HUES64 (cell line): ENCODE data around the gene RERE.

ENCODE experiments used
- H3K27ac ChIP-seq: 2 replicates; pipeline ENCODE4 v1.7.0; 2013; ENCODE audit warnings: low read depth, low read length, inconsistent platforms
- H3K27me3 ChIP-seq: 2 replicates; pipeline ENCODE4 v1.6.1; 2013; ENCODE audit warnings: mild to moderate bottlenecking, low read length; ENCODE audit not compliant: insufficient read depth
- H3K36me3 ChIP-seq: 2 replicates; pipeline ENCODE4 v1.6.1; 2013; ENCODE audit warnings: mild to moderate bottlenecking, low read length; ENCODE audit not compliant: insufficient read depth
- H3K4me1 ChIP-seq: 2 replicates; pipeline ENCODE4 v1.6.1; 2013; ENCODE audit warnings: mild to moderate bottlenecking, low read length, moderate library complexity; ENCODE audit not compliant: insufficient read depth
- H3K4me3 ChIP-seq: 2 replicates; pipeline ENCODE4 v1.5.1; 2013; ENCODE audit warnings: mild to moderate bottlenecking, low read length, moderate library complexity
- H3K9ac ChIP-seq: 2 replicates; pipeline ENCODE4 v1.6.1; 2013; ENCODE audit warnings: mild to moderate bottlenecking, low read depth, low read length
- H3K9me3 ChIP-seq: 2 replicates; pipeline ENCODE4 v1.6.1; 2013; ENCODE audit warnings: low read depth, low read length; ENCODE audit not compliant: insufficient read depth
- WGBS: fragments of 150-250, 120-280 bp; methylation state at CpG from one replicate; pipeline ENCODE4 v1.1.7; 2013; ENCODE audit warnings: missing lambda C conversion rate; 5-methylcytosine and 5-hydroxymethylcytosine counted together

The RERE gene

GRCh38 chr1:8425781-8426161 lies 391.7 kb downstream of the RERE start:
- 97% methylated on average over 3 of the region's 3 CpGs for WGBS
- Histone ChIP-seq H3K36me3 (peaks cover 11% of the 10 kb centered on the region), H3K4me1 (peaks cover 34% of the 10 kb centered on the region), H3K4me3 (no peak overlapping the region), H3K9ac (no peak overlapping the region), H3K27ac (no peak overlapping the region), H3K27me3 (no peaks in the 10 kb centered on the region), H3K9me3 (no peaks in the 10 kb centered on the region)

GRCh38 chr1:8425150-8425780 lies 392.2 kb downstream of the RERE start:
- H3K9me3 ChIP-seq: no peaks in the 10 kb centered on the region
- peaks cover 15% of the 10 kb centered on the region for H3K36me3 ChIP-seq
- 0 out of 2 replicates have a peak overlapping the region, but pooled peaks have one; percentile 74 for H3K9ac ChIP-seq
- peak overlapping the region; percentile 70; the same call in 1 of the 2 replicates for H3K4me3 ChIP-seq
- 90% methylated on average over 10 of the region's 10 CpGs for WGBS
- peaks cover 39% of the 10 kb centered on the region for H3K4me1 ChIP-seq
- H3K27ac ChIP-seq: peak overlapping the region; percentile 96; the same call in 1 of the 2 replicates
- H3K27me3 ChIP-seq: no peaks in the 10 kb centered on the region

GRCh38 chr1:8424539-8425116 lies 392.8 kb downstream of the RERE start:
- peak overlapping the region; percentile 74 for H3K9ac ChIP-seq
- peaks cover 45% of the 10 kb centered on the region for H3K4me1 ChIP-seq
- H3K9me3 ChIP-seq: no peaks in the 10 kb centered on the region
- peak overlapping the region; percentile 70 for H3K4me3 ChIP-seq
- WGBS: 30% methylated on average over 9 of the region's 9 CpGs
- peak overlapping the region; percentile 96 for H3K27ac ChIP-seq
- H3K27me3 ChIP-seq: no peaks in the 10 kb centered on the region
- peaks cover 22% of the 10 kb centered on the region for H3K36me3 ChIP-seq

- Histone ChIP-seq H3K27ac (peak overlapping the region; percentile 96), H3K9ac (peak overlapping the region; percentile 76), H3K4me1 (peaks cover 53% of the 10 kb centered on the region), H3K9me3 (no peaks in the 10 kb centered on the region), H3K4me3 (peak overlapping the region; percentile 70), H3K36me3 (peaks cover 28% of the 10 kb centered on the region), H3K27me3 (no peaks in the 10 kb centered on the region)
- WGBS: under 1% methylated on average over 79 of the region's 79 CpGs
Observed at GRCh38 chr1:8423692-8424538, 393.5 kb downstream of the RERE start.

- no peaks in the 10 kb centered on the region for H3K27me3 ChIP-seq
- under 1% methylated on average over 33 of the region's 33 CpGs for WGBS
- no peaks in the 10 kb centered on the region for H3K9me3 ChIP-seq
- H3K36me3 ChIP-seq: peaks cover 35% of the 10 kb centered on the region
- H3K4me1 ChIP-seq: peaks cover 57% of the 10 kb centered on the region
- H3K27ac ChIP-seq: peak overlapping the region; percentile 63; the same call in 1 of the 2 replicates
- H3K4me3 ChIP-seq: peak overlapping the region; percentile 70
- H3K9ac ChIP-seq: peak overlapping the region; percentile 76
Observed at GRCh38 chr1:8423269-8423691, 394.2 kb downstream of the RERE start.

- H3K9ac ChIP-seq: peak overlapping the region; percentile 76
- 15% methylated on average over 16 of the region's 19 CpGs for WGBS
- H3K36me3 ChIP-seq: peaks cover 38% of the 10 kb centered on the region
- H3K4me1 ChIP-seq: peaks cover 63% of the 10 kb centered on the region
- H3K27me3 ChIP-seq: no peaks in the 10 kb centered on the region
- peak overlapping the region; percentile 70 for H3K4me3 ChIP-seq
- no peak overlapping the region; the same call in 1 of the 2 replicates for H3K27ac ChIP-seq
- H3K9me3 ChIP-seq: no peaks in the 10 kb centered on the region
Observed at GRCh38 chr1:8422510-8423268, 394.8 kb downstream of the RERE start.

GRCh38 chr1:8421721-8422120 lies 395.7 kb downstream of the RERE start:
- H3K27ac ChIP-seq: no peak overlapping the region
- H3K27me3 ChIP-seq: no peaks in the 10 kb centered on the region
- no peaks in the 10 kb centered on the region for H3K9me3 ChIP-seq
- peaks cover 45% of the 10 kb centered on the region for H3K36me3 ChIP-seq
- peaks cover 73% of the 10 kb centered on the region for H3K4me1 ChIP-seq
- no peak overlapping the region for H3K9ac ChIP-seq
- H3K4me3 ChIP-seq: peak overlapping the region; percentile 70
- WGBS: 77% methylated on average over 6 of the region's 6 CpGs

GRCh38 chr1:8420318-8420717 lies 397.1 kb downstream of the RERE start:
- Histone ChIP-seq H3K4me1 (peaks cover 70% of the 10 kb centered on the region), H3K9me3 (no peaks in the 10 kb centered on the region), H3K27me3 (no peaks in the 10 kb centered on the region), H3K36me3 (peaks cover 51% of the 10 kb centered on the region), H3K9ac (no peak overlapping the region), H3K4me3 (no peak overlapping the region), H3K27ac (no peak overlapping the region)

- Histone ChIP-seq H3K4me1 (peaks cover 65% of the 10 kb centered on the region), H3K27ac (no peak overlapping the region), H3K36me3 (peaks cover 51% of the 10 kb centered on the region), H3K9ac (no peak overlapping the region), H3K9me3 (no peaks in the 10 kb centered on the region), H3K4me3 (no peak overlapping the region), H3K27me3 (no peaks in the 10 kb centered on the region)
- WGBS: 90% methylated on average over 3 of the region's 3 CpGs
Observed at GRCh38 chr1:8419861-8420260, 397.6 kb downstream of the RERE start.

- Histone ChIP-seq H3K27ac (no peak overlapping the region), H3K4me3 (no peak overlapping the region), H3K4me1 (peaks cover 63% of the 10 kb centered on the region), H3K9me3 (no peaks in the 10 kb centered on the region), H3K36me3 (peaks cover 51% of the 10 kb centered on the region), H3K9ac (no peak overlapping the region), H3K27me3 (no peaks in the 10 kb centered on the region)
- WGBS: 93% methylated on average over 6 of the region's 6 CpGs
Observed at GRCh38 chr1:8419172-8419571, 398.3 kb downstream of the RERE start.
